Transverse colon (tissue), 4 donors: Measurements from ENCODE around the gene CYGB.

Source experiments
- EP300 ChIP-seq: sonication (generic); formaldehyde crosslinking; IDR thresholded peaks from one replicate; pipeline ENCODE4 v1.6.1; 2017; ENCODE audit warnings: antibody characterized with exemption, low read depth
- POLR2A ChIP-seq: fragments of 450-650 bp; IDR thresholded peaks from one replicate; pipeline ENCODE4 v1.6.1; 2016; ENCODE audit warnings: antibody characterized with exemption, mild to moderate bottlenecking, moderate library complexity
- POLR2AphosphoS5 ChIP-seq, 3 donors: sonication (generic); formaldehyde crosslinking; IDR thresholded peaks; one replicate each; pipeline ENCODE4 v1.6.1; 2016; ENCODE audit warnings: antibody characterized with exemption in 3 of 3
- TF ChIP-seq, protein P1 (sequence below), 5 experiments: fragments of 200-600 bp in 3 of 5; fragments of 450-650 bp in 2 of 5; sonication (generic) in 3 of 5; IDR thresholded peaks; 1 replicate in 2 of 5; 2 replicates in 3 of 5; pipeline ENCODE4 v1.5.1; 2016 to 2017; ENCODE audit warnings: antibody characterized with exemption in 5 of 5, inconsistent platforms in 3 of 5, mild to moderate bottlenecking in 2 of 5, moderate library complexity in 1 of 5

DNA sequence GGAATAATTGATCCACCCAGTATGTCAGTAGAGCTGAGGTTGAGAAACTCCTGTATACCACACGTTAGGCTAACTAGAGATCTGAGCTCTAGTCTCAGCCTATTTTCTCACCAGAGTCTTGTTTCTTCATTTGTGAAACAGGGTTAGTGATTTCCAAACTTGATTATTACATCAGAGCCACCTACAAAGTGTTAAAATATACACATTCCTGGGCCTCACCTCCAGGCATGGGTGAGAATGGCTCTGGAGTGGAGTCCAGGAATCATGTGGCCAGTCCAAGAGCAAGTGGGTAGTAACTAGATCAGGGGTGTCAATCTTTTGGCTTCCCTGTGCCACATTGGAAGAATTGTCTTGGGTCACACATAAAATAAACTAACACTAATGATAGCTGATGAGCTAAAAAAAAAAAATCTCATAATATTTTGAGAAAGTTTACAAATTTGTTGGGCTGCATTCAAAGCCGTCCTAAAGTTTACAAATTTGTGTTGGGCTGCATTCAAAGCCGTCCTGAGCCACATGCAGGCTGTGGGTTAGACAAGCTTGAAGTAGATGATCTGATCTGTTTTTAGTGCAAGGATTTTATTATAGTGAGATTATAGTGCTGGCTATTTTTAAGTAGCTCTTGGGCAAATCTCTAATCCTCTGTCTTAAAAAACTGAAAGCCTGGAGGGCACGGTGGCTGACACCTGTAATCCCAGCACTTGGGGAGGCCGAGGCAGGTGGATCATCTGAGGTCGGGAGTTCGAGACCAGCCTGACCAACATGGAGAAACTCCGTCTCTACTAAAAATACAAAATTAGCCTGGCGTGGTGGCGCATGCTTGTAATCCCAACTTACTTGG, 22.7 kb upstream of the CYGB start:
- TF ChIP-seq, protein P1, sequence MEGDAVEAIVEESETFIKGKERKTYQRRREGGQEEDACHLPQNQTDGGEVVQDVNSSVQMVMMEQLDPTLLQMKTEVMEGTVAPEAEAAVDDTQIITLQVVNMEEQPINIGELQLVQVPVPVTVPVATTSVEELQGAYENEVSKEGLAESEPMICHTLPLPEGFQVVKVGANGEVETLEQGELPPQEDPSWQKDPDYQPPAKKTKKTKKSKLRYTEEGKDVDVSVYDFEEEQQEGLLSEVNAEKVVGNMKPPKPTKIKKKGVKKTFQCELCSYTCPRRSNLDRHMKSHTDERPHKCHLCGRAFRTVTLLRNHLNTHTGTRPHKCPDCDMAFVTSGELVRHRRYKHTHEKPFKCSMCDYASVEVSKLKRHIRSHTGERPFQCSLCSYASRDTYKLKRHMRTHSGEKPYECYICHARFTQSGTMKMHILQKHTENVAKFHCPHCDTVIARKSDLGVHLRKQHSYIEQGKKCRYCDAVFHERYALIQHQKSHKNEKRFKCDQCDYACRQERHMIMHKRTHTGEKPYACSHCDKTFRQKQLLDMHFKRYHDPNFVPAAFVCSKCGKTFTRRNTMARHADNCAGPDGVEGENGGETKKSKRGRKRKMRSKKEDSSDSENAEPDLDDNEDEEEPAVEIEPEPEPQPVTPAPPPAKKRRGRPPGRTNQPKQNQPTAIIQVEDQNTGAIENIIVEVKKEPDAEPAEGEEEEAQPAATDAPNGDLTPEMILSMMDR (IDR thresholded peaks at IDR 0.05) = no peak
- TF ChIP-seq POLR2AphosphoS5 (IDR thresholded peaks at IDR 0.05) = no peak
- no peak for TF ChIP-seq POLR2A
- TF ChIP-seq EP300 = no peak
